H1 (cell line): Measurements from ENCODE around the gene MACROD2. TPM values are rescaled to one million over a fixed set of nuclear protein-coding genes. Genes with fewer than 3 reads are reported as not detected.

Source experiments
- CTCF ChIA-PET: fragments of 300-600 bp; sonication (Branson Sonifier 250); formaldehyde crosslinking; loops from one replicate; lab custom pipeline; 2021; ENCODE audit not compliant: partially characterized antibody; lab: Charles Lee
- POLR2A ChIA-PET: fragments of 300-600 bp; sonication (Branson Sonifier 250); formaldehyde crosslinking; loops from one replicate; lab custom pipeline; 2021; ENCODE audit warnings: inconsistent platforms; ENCODE audit not compliant: partially characterized antibody; lab: Charles Lee
- DNase-seq, 2 experiments: peaks; one replicate each; pipeline versions ENCODE4 v3.0.0 to v3.0.0-alpha.2; 2010 to 2022; ENCODE audit warnings: low spot score in 2 of 2, low read depth in 1 of 2, mixed read lengths in 1 of 2
- FAIRE-seq: peaks from 2 replicates; lab custom pipeline; 2011; peaks lifted over from hg19 to GRCh38; lab: Jason Lieb, UNC
- H2AFZ ChIP-seq: 2 replicates; pipeline ENCODE4 v1.8.1; 2012; ENCODE audit warnings: low read length, inconsistent platforms
- H2AK5ac ChIP-seq: 2 replicates; pipeline ENCODE4 v1.6.1; 2013; ENCODE audit warnings: low read depth, low read length
- H2BK120ac ChIP-seq: replicated peaks from 2 replicates; pipeline ENCODE3; 2013; ENCODE audit warnings: low read depth, low read length, inconsistent platforms
- H2BK12ac ChIP-seq: 2 replicates; pipeline ENCODE4 v1.6.1; 2013; ENCODE audit warnings: low read depth, low read length
- H2BK15ac ChIP-seq: 2 replicates; pipeline ENCODE4 v1.6.1; 2013; ENCODE audit warnings: low read length
- H2BK20ac ChIP-seq: 2 replicates; pipeline ENCODE4 v1.6.1; 2013; ENCODE audit warnings: low read length
- H2BK5ac ChIP-seq: 2 replicates; pipeline ENCODE4 v1.6.1; 2013; ENCODE audit warnings: low read depth, low read length
- H3K14ac ChIP-seq: 2 replicates; pipeline ENCODE4 v1.6.1; 2013; ENCODE audit warnings: inconsistent platforms; ENCODE audit not compliant: insufficient read length
- H3K18ac ChIP-seq: 2 replicates; pipeline ENCODE4 v1.6.1; 2013; ENCODE audit warnings: low read length; ENCODE audit errors: extremely low read depth
- H3K23ac ChIP-seq: 2 replicates; pipeline ENCODE4 v1.6.1; 2013; ENCODE audit warnings: inconsistent platforms; ENCODE audit not compliant: insufficient read length
- H3K23me2 ChIP-seq: 2 replicates; pipeline ENCODE4 v1.6.1; 2013; ENCODE audit warnings: low read depth, low read length
- H3K27ac ChIP-seq: 2 replicates; pipeline ENCODE4 v1.6.1; 2011; ENCODE audit warnings: low read depth, low read length, inconsistent platforms
- H3K27me3 ChIP-seq, 4 experiments: replicated peaks in 1 of 4; 1 replicate in 1 of 4; 2 replicates in 3 of 4; pipeline versions ENCODE4 v1.6.1 to v1.8.1; 2011 to 2013; ENCODE audit warnings: low read length in 3 of 4, mild to moderate bottlenecking in 3 of 4, inconsistent platforms in 2 of 4, mixed read lengths in 2 of 4, moderate library complexity in 1 of 4; ENCODE audit not compliant: control insufficient read depth in 3 of 4, insufficient read depth in 3 of 4; ENCODE audit errors: extremely low read depth in 1 of 4
- H3K36me3 ChIP-seq, 4 experiments: 2 replicates each; pipeline versions ENCODE4 v1.6.1 to v1.8.1; 2011 to 2013; ENCODE audit warnings: mild to moderate bottlenecking in 4 of 4, low read length in 3 of 4, moderate library complexity in 2 of 4, control low read depth in 1 of 4, inconsistent platforms in 1 of 4; ENCODE audit not compliant: insufficient read depth in 4 of 4, control insufficient read depth in 2 of 4
- H3K4ac ChIP-seq: replicated peaks from 2 replicates; pipeline ENCODE3; 2013; ENCODE audit warnings: low read length, low read depth, mixed read lengths, inconsistent platforms; ENCODE audit not compliant: insufficient read length
- H3K4me1 ChIP-seq, 4 experiments: replicated peaks in 1 of 4; 1 replicate in 1 of 4; 2 replicates in 3 of 4; pipeline versions ENCODE4 v1.6.1 to v1.8.1; 2011 to 2013; ENCODE audit warnings: low read length in 3 of 4, inconsistent platforms in 2 of 4, mixed read lengths in 1 of 4; ENCODE audit not compliant: insufficient read depth in 4 of 4, control insufficient read depth in 3 of 4
- H3K4me2 ChIP-seq, 2 experiments: 2 replicates each; pipeline versions ENCODE4 v1.6.1 to v1.8.1; 2011 to 2013; ENCODE audit warnings: low read depth in 2 of 2, low read length in 2 of 2, control low read depth in 1 of 2, inconsistent platforms in 1 of 2, mild to moderate bottlenecking in 1 of 2; ENCODE audit not compliant: insufficient read depth in 1 of 2
- H3K4me3 ChIP-seq, 4 experiments: fragments of 200-600, 300-600 bp in 1 of 4; sonication (generic), shearing (Covaris generic), sonication (Bioruptor Twin) in 1 of 4; 2 replicates each; pipeline versions ENCODE4 v1.5.1 to v1.8.1; 2011 to 2016; ENCODE audit warnings: low read length in 4 of 4, low read depth in 3 of 4, control low read depth in 2 of 4, inconsistent platforms in 2 of 4, mild to moderate bottlenecking in 2 of 4, mixed read lengths in 1 of 4, moderate library complexity in 1 of 4; ENCODE audit not compliant: insufficient read depth in 2 of 4; ENCODE audit errors: extremely low read depth in 1 of 4
- H3K56ac ChIP-seq: replicated peaks from 2 replicates; pipeline ENCODE3; 2013; ENCODE audit warnings: low read depth, mild to moderate bottlenecking, mixed read lengths, low read length, inconsistent platforms; ENCODE audit not compliant: insufficient read length
- H3K79me1 ChIP-seq: 2 replicates; pipeline ENCODE4 v1.6.1; 2013; ENCODE audit warnings: low read depth, low read length, control low read depth
- H3K79me2 ChIP-seq, 2 experiments: 2 replicates each; pipeline versions ENCODE4 v1.6.1 to v1.8.1; 2012 to 2013; ENCODE audit warnings: low read length in 2 of 2, mild to moderate bottlenecking in 2 of 2, inconsistent platforms in 1 of 2; ENCODE audit not compliant: insufficient read depth in 2 of 2, control insufficient read depth in 1 of 2
- H3K9ac ChIP-seq, 4 experiments: replicated peaks in 1 of 4; 1 replicate in 1 of 4; 2 replicates in 3 of 4; pipeline versions ENCODE4 v1.6.1 to v1.8.1; 2011 to 2013; ENCODE audit warnings: low read depth in 3 of 4, low read length in 3 of 4, control low read depth in 2 of 4, mild to moderate bottlenecking in 2 of 4, moderate library complexity in 2 of 4, inconsistent platforms in 1 of 4; ENCODE audit errors: extremely low read depth in 1 of 4
- H3K9me3 ChIP-seq, 2 experiments: 2 replicates each; pipeline versions ENCODE4 v1.6.1 to v1.8.1; 2012 to 2013; ENCODE audit warnings: mild to moderate bottlenecking in 2 of 2, moderate library complexity in 2 of 2, control low read depth in 1 of 2, inconsistent platforms in 1 of 2, low read depth in 1 of 2, low read length in 1 of 2, mixed read lengths in 1 of 2; ENCODE audit not compliant: insufficient read depth in 2 of 2
- H4K20me1 ChIP-seq, 2 experiments: replicated peaks in 1 of 2; 2 replicates each; pipeline versions ENCODE3 to v1.8.1; 2011 to 2013; ENCODE audit warnings: inconsistent platforms in 2 of 2, low read length in 2 of 2, mild to moderate bottlenecking in 1 of 2; ENCODE audit not compliant: insufficient read depth in 2 of 2, control insufficient read depth in 1 of 2
- H4K5ac ChIP-seq: 2 replicates; pipeline ENCODE4 v1.6.1; 2013; ENCODE audit warnings: low read length, low read depth, mixed read lengths, inconsistent platforms; ENCODE audit not compliant: insufficient read length
- H4K8ac ChIP-seq: 2 replicates; pipeline ENCODE4 v1.8.0; 2013; ENCODE audit warnings: mild to moderate bottlenecking, moderate library complexity, low read length, inconsistent platforms; ENCODE audit not compliant: insufficient read depth; ENCODE audit errors: extremely low read depth
- H4K91ac ChIP-seq: replicated peaks from 2 replicates; pipeline ENCODE3; 2013; ENCODE audit warnings: low read length, mixed read lengths, inconsistent platforms; ENCODE audit not compliant: insufficient read length
- ATF2 ChIP-seq: IDR thresholded peaks from 2 replicates; pipeline ENCODE4 v1.6.1; 2012; ENCODE audit warnings: low read length, inconsistent platforms
- BCL11A ChIP-seq, 2 experiments: IDR thresholded peaks; one replicate each; pipeline ENCODE4 v1.6.1; 2011; ENCODE audit warnings: low read depth in 2 of 2, low read length in 2 of 2, mild to moderate bottlenecking in 2 of 2
- CBX8 ChIP-seq: fragments of 300-800, 300-1000 bp; sonication (generic); IDR thresholded peaks from 2 replicates; pipeline ENCODE4 v1.7.1; 2016; ENCODE audit warnings: low read depth, low read length, borderline replicate concordance
- E2F6 ChIP-seq: IDR thresholded peaks from 2 replicates; pipeline ENCODE4 v1.6.1; 2012; ENCODE audit warnings: inconsistent platforms
- EP300 ChIP-seq, 2 experiments: IDR thresholded peaks; 1 replicate in 1 of 2; 2 replicates in 1 of 2; pipeline ENCODE4 v1.6.1; 2011 to 2012; ENCODE audit warnings: low read depth in 2 of 2, low read length in 2 of 2, mild to moderate bottlenecking in 2 of 2, borderline replicate concordance in 1 of 2, inconsistent platforms in 1 of 2, moderate library complexity in 1 of 2
- MAFK ChIP-seq: IDR thresholded peaks from 2 replicates; pipeline ENCODE4 v1.6.1; 2012; ENCODE audit warnings: low read depth, mild to moderate bottlenecking, improper control_type of control experiment, low read length
- RXRA ChIP-seq: IDR thresholded peaks from 2 replicates; pipeline ENCODE4 v1.6.1; 2011; ENCODE audit warnings: low read depth, mild to moderate bottlenecking, low read length, moderate library complexity; ENCODE audit not compliant: insufficient read depth
- SAP30 ChIP-seq: fragments of 300-600 bp; sonication (generic); IDR thresholded peaks from 2 replicates; pipeline ENCODE4 v1.7.1; 2012; ENCODE audit warnings: low read length, moderate library complexity, mild to moderate bottlenecking, inconsistent platforms; ENCODE audit not compliant: insufficient read depth, insufficient replicate concordance
- SIX5 ChIP-seq: IDR thresholded peaks from 2 replicates; pipeline ENCODE4 v1.6.1; 2011; ENCODE audit warnings: mild to moderate bottlenecking, low read depth, low read length
- SUZ12 ChIP-seq: fragments of 200-600 bp; sonication (generic); IDR thresholded peaks from 2 replicates; pipeline ENCODE4 v1.6.1; 2012; ENCODE audit warnings: mild to moderate bottlenecking, inconsistent platforms, low read length, moderate library complexity, mixed read lengths
- TEAD4 ChIP-seq: IDR thresholded peaks from 2 replicates; pipeline ENCODE4 v1.6.1; 2012; ENCODE audit warnings: low read depth, low read length, inconsistent platforms, mixed read lengths
- ZNF274 ChIP-seq: IDR thresholded peaks from 2 replicates; pipeline ENCODE4 v1.7.0; 2012; ENCODE audit warnings: low read length, borderline replicate concordance; ENCODE audit errors: extremely low read depth
- WGBS, 2 experiments: shearing (Covaris generic) in 1 of 2; methylation state at CpG; one replicate each; pipeline versions ENCODE4 v1.1.6 to v1.1.7; 2013 to 2015; ENCODE audit warnings: low lambda C conversion rate in 2 of 2, mixed read lengths in 2 of 2, inconsistent platforms in 1 of 2, low coverage in 1 of 2, missing lambda C conversion rate in 1 of 2; ENCODE audit not compliant: insufficient replicate concordance in 2 of 2, insufficient coverage in 1 of 2, insufficient read length in 1 of 2; ENCODE audit errors: extremely low coverage in 1 of 2, missing lambda C conversion rate in 1 of 2; 5-methylcytosine and 5-hydroxymethylcytosine counted together
- polyA plus RNA-seq, 7 experiments: library from polyadenylated mRNA; depleted of rRNA in 3 of 7; stranded (reverse) in 5 of 7; unstranded in 2 of 7; fragments of >200 nt in 5 of 7; fragments of 200-250 nt in 2 of 7; gene quantifications; 1 replicate in 5 of 7; 2 replicates in 1 of 7; 4 replicates in 1 of 7; pipeline versions ENCODE4 v1.2.1 to v1.2.3, GENCODE V29; 2011 to 2013; ENCODE audit warnings: missing spikeins in 2 of 7, mixed read lengths in 2 of 7
- total RNA-seq: library from RNA; stranded (reverse); fragmentation: NEBNext Ultra II Directional; extraction: Animal tissue kit (Norgen Biotek cat#: 25700); gene quantifications from 2 replicates; pipeline ENCODE4 v1.2.1, GENCODE V29; 2021

The MACROD2 gene
- total and polyA plus RNA-seq, 2 of the 8 experiments (the other 6 are each of a cell fraction or from before 2014, with no cell fraction given) = 0.70 to 3.9 TPM

- no peak overlapping the region for H3K4me3 ChIP-seq
- H4K5ac ChIP-seq = no peak overlapping the region
- no peak overlapping the region; a peak in 1 of 7 replicates for H3K9ac ChIP-seq
- H3K14ac ChIP-seq = no peak overlapping the region
- H4K8ac ChIP-seq = no peak overlapping the region
- no peak overlapping the region for H2BK20ac ChIP-seq
- 94% methylated on average over 3 of the region's 3 CpGs; no CpG with 5 or more reads in 1 of the 2 experiments for WGBS, 2 experiments
- H3K9me3 ChIP-seq = no peaks in the 10 kb centered on the region
- no peak overlapping the region for H3K27ac ChIP-seq
- H2BK15ac ChIP-seq = no peak overlapping the region
- H3K23me2 ChIP-seq = no peaks in the 10 kb centered on the region
- H3K23ac ChIP-seq = no peak overlapping the region
- CTCF ChIA-PET = no interaction called here
- H3K4ac ChIP-seq = no peak overlapping the region
- DNase-seq (no peak), FAIRE-seq (no peak)
- H2AFZ ChIP-seq = no peak overlapping the region
- H3K27me3 ChIP-seq = no peaks in the 10 kb centered on the region
- H3K4me1 ChIP-seq = no peaks in the 10 kb centered on the region; a peak in 1 of 7 replicates
- H3K18ac ChIP-seq = no peak overlapping the region
- no peak overlapping the region for H2BK5ac ChIP-seq
- H3K56ac ChIP-seq = no peak overlapping the region
- H3K36me3 ChIP-seq = no peaks in the 10 kb centered on the region
- no peak overlapping the region for H2BK120ac ChIP-seq
- H3K4me2 ChIP-seq = no peak overlapping the region
- H4K20me1 ChIP-seq = no peaks in the 10 kb centered on the region
- H2BK12ac ChIP-seq = no peak overlapping the region
- no peaks in the 10 kb centered on the region for H3K79me1 ChIP-seq
- H2AK5ac ChIP-seq = no peak overlapping the region
- H3K79me2 ChIP-seq = no peaks in the 10 kb centered on the region
- H4K91ac ChIP-seq = no peak overlapping the region
- POLR2A ChIA-PET = no interaction called here
- TF ChIP-seq RXRA (no peak), ATF2 (no peak), BCL11A (IDR thresholded peaks at IDR 0.05; ENCODE audit: low read depth in 2 of 2, low read length in 2 of 2) (no peak), TEAD4 (no peak), ZNF274 (no peak), EP300 (IDR thresholded peaks at IDR 0.05; ENCODE audit: borderline replicate concordance in 1 of 2, low read depth in 2 of 2, low read length in 2 of 2) (no peak), SIX5 (no peak), SUZ12 (no peak), MAFK (no peak), SAP30 (no peak), E2F6 (no peak), CBX8 (no peak)
Measured at GRCh38 chr20:15144916-15145315, 1149.6 kb downstream of the MACROD2 start.
